GM12865 (cell line): Measurements from ENCODE around the gene MYL7.

Source experiments
- DNase-seq: peaks from one replicate; pipeline ENCODE4 v3.0.0; 2010; ENCODE audit warnings: low read depth
- H3K4me3 ChIP-seq: 2 replicates; pipeline ENCODE4 v1.5.1; 2011; ENCODE audit warnings: mild to moderate bottlenecking, low read depth, low read length, control low read depth
- TF ChIP-seq, protein P1 (sequence below): IDR thresholded peaks from 2 replicates; pipeline ENCODE4 v1.5.1; 2011; ENCODE audit warnings: low read length, control low read depth, low read depth, inconsistent platforms; ENCODE audit not compliant: insufficient read depth; ENCODE audit errors: missing control alignments

MYL7 gene

DNA sequence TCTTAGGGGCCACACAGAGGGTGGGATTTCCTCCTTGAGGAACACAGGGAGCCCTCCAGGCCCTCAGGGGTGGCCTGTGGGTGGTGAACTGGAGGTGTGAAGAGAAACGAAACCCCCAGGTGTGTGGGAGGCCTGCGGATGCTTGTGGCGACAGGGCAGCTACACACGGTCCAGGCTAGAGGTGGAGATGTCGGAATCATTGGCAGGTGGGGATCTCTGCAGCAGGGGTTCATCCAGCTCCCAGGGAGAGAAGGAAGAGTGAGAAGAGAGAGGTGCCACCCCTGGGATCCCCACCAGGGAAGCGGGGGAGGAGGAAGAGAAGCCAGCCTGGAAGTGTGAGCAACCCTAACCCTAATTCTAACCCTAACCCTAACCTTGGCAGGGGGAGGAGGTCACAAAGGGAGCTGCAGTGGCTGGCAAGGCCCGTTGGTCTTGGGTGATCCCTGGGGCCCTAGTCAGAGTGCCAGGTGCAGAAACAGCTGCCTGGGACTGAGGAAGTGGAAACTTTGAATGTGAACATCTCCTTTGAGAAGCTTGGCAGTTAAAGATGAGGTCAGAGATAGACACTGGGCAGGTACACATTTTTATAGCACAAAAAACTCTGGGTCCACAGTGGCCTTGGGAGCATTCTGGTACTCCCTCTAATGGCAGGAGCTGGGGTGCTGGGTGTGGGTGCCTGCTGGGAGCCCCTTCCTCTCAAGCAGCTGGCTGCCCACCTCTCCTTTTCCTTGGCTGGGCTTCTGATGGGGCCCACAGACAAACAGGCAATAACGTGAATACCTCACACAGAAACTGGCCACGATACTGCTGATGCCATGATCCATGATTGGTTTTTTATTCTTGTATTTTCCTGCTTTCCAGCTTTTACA is 43.8 kb downstream of the MYL7 start:
- H3K4me3 ChIP-seq, result no peak overlapping the region
- TF ChIP-seq, protein P1, sequence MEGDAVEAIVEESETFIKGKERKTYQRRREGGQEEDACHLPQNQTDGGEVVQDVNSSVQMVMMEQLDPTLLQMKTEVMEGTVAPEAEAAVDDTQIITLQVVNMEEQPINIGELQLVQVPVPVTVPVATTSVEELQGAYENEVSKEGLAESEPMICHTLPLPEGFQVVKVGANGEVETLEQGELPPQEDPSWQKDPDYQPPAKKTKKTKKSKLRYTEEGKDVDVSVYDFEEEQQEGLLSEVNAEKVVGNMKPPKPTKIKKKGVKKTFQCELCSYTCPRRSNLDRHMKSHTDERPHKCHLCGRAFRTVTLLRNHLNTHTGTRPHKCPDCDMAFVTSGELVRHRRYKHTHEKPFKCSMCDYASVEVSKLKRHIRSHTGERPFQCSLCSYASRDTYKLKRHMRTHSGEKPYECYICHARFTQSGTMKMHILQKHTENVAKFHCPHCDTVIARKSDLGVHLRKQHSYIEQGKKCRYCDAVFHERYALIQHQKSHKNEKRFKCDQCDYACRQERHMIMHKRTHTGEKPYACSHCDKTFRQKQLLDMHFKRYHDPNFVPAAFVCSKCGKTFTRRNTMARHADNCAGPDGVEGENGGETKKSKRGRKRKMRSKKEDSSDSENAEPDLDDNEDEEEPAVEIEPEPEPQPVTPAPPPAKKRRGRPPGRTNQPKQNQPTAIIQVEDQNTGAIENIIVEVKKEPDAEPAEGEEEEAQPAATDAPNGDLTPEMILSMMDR, result no peak
- DNase-seq, result peak; percentile 44

- DNase-seq, result no peak
- H3K4me3 ChIP-seq, result no peak overlapping the region
- TF ChIP-seq, protein P1, result no peak
These were observed 44.7 kb downstream of the MYL7 start for GRCh38 chr7:44096326-44096881.

DNA sequence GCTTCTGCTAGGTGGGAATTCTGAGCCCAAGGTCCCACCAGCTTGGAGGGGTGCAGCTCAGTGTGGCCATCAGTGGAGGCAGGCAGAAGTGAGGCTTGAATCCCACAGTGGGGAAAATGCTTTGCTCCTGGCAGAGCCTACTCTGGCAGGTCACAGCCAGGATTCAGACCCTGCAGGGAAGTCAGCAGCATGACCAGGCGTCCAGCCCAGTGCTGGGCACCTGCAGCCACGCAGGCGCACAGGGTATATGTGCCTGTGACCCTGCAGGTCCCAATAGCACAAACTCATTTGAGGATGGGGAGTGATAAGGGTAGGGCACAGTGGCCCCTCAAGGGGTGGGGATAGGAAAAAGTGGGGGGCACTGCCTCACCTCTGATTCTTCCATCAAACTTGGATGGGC is 45.4 kb downstream of the MYL7 start:
- TF ChIP-seq, protein P1, result no peak
- H3K4me3 ChIP-seq, result no peak overlapping the region
- no peak for DNase-seq

- no peak overlapping the region for H3K4me3 ChIP-seq
- TF ChIP-seq, protein P1, result no peak
- no peak for DNase-seq
These were observed 46.1 kb downstream of the MYL7 start for GRCh38 chr7:44094883-44095592.

- TF ChIP-seq, protein P1, result no peak
- no peak for DNase-seq
- no peak overlapping the region for H3K4me3 ChIP-seq
These were observed 46.8 kb downstream of the MYL7 start for GRCh38 chr7:44094365-44094764.

DNA sequence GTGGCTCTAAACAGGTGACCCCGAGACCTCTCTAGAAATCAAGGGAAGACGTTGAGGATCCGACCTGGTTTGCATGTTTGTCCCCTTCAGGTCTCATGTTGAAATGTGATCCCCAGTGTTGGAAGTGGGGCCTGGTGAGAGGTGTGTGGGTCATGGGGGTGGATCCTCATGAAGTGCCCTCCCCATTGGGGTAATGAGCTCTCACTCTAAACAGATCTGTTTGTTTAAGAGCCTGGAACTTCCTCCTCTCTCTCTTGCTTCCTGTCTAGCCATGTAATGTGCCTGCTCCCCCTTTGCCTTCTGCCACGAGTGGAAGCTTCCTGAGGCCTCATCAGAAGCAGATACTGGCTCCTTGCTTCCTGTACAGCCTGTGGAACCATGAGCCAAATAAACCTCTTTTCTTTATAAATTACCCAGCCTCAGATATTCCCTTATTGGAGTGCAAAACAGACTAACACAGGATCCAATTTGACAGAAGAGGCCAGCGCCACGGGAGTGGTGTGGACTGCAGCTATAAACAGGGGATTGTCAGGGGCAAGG is 48.0 kb downstream of the MYL7 start:
- H3K4me3 ChIP-seq, result no peak overlapping the region
- no peak for DNase-seq
- TF ChIP-seq, protein P1, result no peak
